HG03159 (cell line): ENCODE measurements around the gene ZAR1.
"Not testable (repeated sequence)": the region's sequence is repeated elsewhere in the genome, so short reads cannot be mapped to it uniquely, and the experiment has no call there.

Experiments
- ATAC-seq: cut with Tn5 transposase; IDR thresholded peaks from one replicate; pipeline ENCODE4 v1.9.1; 2021; ENCODE audit warnings: mild to moderate bottlenecking, moderate library complexity; ENCODE audit not compliant: unreplicated experiment

Gene ZAR1

DNA sequence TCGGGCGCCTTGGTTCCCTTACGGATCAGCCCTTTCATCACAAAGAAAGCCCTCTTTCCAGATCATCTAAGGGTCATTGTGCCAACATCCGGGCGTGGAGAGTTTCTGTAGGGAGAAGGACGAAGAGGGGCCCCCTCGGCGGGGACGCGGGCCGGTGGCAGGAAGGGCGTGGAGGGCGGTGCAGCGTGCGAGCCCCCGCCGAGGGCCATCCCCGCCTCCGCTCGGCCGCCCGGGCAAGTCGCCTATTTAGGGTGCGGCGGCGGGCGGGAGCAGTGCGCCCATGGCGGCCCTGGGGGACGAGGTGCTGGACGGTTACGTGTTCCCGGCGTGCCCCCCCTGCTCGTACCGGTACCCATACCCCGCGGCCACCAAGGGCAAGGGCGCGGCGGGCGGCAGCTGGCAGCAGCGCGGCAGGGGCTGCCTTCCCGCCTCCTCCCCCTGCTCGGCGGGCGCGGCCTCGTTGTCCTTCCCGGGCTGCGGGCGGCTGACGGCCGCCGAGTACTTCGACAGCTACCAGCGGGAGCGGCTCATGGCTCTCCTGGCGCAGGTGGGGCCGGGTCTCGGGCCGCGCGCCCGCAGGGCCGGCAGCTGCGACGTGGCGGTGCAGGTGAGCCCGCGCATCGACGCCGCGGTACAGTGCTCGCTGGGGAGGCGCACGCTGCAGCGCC is at the start of gene ZAR1:
ZAR1 (plus strand) TSS at position 241 of the 668 bp plus-strand sequence; CDS start at position 281, 40 bp downstream.
- no peak for ATAC-seq

DNA sequence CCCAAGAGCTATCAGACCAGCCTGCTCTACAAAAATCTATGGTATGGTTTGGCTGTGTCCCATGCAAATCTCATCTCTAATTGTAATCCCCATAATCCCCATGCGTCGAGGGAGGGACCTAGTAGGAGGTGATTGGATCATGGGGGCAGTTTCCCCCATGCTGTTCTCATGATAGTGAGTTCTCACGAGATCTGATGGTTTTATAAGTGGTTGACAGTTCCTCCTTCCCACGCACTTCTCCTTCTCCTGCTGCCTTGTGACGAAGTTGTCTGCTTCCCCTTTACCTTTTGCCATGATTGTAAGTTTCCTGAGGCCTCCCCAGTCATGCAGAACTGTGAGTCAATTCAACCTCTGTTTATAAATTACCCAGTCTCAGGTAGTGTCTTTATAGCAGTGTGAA is 49.1 kb upstream of the ZAR1 start:
- ATAC-seq: not testable (repeated sequence)

- ATAC-seq: no peak
Observed at GRCh38 chr4:48445704-48446103, 44.3 kb upstream of the ZAR1 start.

DNA sequence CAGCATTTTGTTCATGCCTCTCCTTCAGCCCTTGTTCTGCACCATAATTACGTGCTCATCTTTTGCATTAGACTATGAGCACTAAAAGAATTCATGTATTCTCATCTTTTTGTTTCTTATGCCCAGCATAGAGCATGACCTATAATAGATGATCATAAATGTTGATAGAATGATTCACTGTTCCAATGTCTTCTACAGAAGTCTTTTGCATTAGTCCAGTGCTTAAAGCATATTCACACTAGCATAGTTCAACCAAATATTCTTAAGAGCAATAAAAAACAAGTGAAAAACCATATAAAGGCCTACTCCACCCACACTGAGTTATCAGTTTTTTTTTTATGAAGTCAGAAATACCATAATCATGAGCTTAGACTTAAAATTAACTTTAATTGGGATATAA is 43.4 kb upstream of the ZAR1 start:
- ATAC-seq: no peak

DNA sequence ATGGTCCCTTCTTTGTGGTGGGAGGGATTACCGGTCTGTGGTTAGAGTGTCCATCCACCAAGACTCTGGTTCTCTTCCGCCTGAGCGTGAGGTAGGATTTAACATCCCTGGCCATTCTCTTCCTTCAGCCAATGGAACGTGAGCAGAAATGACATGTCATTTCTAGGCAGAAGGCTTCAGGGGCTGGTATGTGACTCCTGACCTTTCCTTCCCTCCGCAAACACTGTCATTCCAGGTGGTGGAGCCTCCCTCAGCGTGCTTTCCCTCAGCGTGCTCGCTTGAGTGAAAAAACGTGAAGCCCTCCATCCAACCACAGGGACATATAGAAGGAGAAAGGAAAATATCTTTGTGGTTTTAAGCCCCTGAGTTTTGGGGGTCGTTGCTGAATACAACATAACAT is 40.9 kb upstream of the ZAR1 start:
- ATAC-seq: no peak

GRCh38 chr4:48450740-48451139 is 39.3 kb upstream of the ZAR1 start:
- ATAC-seq: no peak

GRCh38 chr4:48451656-48452055 is 38.4 kb upstream of the ZAR1 start:
- ATAC-seq: not testable (repeated sequence)

DNA sequence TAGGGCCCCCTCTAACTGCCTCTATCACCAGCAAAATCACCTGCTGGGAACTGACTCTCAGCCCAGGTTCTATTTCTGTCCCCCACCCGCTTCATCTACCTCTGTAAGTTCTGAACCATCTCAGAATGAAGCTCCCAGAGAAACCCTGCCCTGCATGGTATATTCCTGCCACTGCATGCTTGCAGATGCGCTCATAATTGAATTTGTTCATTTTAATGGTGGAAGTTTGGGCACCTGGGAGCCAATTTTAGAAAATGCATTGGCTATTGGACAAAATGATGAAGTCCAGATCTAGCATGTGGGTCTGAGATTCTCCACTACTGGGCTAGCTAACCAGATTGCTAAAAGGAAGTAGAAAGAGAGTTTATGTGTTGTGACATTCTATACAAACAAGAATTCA is 35.5 kb upstream of the ZAR1 start:
- no peak for ATAC-seq

DNA sequence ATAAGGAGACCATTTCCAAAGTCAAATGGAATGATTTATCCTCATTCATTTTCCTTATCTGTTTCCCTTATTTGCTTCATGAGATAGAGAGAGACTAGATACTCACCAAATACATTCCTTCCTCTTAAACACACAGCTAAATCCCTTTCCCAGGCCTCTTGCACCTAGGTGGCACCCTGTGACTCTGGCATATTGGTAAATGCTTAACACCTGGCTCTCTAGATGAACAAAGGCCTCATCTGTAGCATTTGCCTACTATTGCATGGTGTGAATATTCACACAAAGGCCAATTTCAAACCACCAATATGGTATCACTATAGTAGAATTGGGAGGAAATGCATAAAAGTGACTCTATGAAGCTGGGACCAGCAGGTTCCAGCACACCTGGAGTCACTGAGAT is 29.1 kb upstream of the ZAR1 start:
- no peak for ATAC-seq

GRCh38 chr4:48462363-48462762 is 27.7 kb upstream of the ZAR1 start:
- ATAC-seq: no peak

DNA sequence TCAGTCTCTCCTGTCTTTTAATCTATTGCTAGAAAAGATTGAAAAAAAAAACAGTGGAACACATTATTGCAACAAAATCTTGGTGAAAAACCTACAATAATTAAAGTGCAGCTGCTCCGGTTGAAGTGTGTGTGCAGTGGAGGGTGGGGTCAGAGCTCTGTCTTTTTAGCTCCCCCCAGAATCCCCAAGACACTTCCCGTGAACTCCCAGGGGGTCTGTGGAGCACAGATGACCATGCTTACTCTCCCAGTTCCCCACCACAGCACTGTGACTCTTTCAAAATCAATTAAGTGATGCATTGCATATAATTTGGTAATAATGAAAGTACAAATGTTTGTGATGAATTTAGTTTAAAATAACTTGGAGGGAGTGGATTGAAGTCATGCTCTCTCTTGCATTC is 22.6 kb upstream of the ZAR1 start:
- ATAC-seq: no peak

DNA sequence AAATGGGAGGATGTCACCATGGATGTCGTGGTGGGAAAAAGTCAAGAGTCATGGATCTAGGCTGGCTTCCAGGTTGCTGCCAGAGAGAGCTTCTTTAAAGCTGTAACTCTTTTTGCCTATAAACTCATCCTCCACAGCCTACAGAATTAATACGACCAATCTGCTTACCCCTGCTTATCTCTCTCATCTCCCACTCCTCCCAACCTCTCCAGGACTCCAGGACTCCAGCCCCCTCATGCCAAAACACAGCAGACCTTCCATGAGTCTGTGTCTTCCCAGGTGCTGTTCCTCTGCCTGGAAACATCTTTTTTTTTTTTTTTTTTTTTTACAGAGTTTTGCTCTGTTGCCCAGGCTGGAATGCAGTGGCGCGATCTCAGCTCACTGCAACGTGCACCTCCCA is 22.2 kb upstream of the ZAR1 start:
- ATAC-seq: no peak

DNA sequence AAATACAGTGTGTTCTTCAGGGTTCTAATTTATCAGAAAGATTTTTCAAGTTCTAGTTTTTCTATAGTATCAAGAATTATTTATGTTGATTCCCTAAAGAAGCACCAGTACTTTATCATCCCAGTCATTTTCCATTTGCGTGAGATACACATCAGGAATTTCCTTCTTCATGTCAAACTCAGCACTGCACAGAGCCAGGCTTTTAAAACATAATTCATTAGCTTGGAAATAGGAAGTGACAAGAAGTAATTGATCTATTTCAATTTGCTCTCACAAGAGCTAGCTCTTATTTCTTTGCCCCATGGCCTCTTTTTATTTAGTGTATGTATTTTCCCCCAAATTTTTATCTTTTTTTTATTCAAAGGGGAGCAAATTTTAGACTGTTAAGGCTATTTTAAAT is 19.9 kb upstream of the ZAR1 start:
- no peak for ATAC-seq

DNA sequence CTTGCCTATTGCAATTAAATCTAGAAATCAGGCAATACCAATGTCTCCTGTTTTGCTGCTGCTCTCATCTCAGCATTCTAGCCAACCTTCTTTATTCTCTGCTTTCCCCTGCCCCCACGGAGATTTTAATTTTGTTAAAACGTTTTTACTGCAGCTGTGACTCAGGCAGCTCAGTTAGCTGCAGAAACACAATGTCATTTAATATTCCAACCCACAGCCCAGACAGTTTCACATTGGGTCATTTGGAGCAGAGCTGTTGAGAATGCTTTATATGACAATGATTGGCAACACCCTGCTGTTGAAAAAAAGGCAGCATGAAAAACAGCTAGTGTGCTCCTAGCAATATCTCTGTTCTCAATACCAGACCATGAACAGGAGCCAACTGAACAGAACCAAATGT is 19.5 kb upstream of the ZAR1 start:
- no peak for ATAC-seq

- no peak for ATAC-seq
Observed at GRCh38 chr4:48472794-48473193, 17.3 kb upstream of the ZAR1 start.

DNA sequence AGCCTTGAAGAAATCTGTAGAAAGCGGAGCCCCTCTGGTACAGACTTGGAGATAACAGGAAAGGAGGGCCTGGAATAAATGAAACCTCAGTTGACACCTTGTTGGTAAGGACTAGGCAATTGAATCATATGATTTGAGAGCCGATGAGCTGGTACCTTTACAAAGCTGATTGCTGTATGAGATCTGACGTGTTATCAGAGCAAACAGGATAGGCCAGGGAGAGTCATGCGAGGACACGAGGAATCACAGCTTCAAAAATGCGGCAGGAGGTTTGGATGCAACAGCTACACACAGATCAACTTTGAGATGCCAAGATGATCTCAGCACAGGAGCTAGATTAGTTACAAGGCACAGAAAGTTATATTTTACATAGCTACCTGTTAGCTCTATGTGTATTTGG is 14.3 kb upstream of the ZAR1 start:
- ATAC-seq: no peak

GRCh38 chr4:48478273-48478672 is 11.8 kb upstream of the ZAR1 start:
- no peak for ATAC-seq

DNA sequence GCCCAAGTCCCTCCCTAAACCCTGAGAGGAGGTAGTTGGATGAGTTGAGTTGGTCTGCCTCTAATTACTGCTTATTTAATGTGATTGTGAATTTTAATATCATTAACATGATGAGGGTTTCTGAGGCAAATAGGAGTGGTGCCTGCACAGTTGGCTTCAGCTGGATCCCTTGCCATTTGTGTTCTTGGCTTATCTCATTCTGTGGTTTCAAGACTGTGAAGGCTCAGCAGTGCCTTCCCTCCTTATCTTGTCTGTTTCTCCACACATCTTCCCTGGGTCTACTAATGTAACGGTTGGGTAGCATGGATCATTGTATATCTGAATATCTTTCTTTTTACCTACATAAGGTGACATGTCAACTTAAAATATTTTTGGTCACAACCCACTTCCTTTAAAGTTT is 8.5 kb upstream of the ZAR1 start:
- ATAC-seq: no peak

- no peak for ATAC-seq
Observed at GRCh38 chr4:48483006-48483776, 6.9 kb upstream of the ZAR1 start, which contains the start of gene SLC10A4. SLC10A4 (plus strand) TSS chr4:48483343; CDS start chr4:48483562, 219 bp downstream.

GRCh38 chr4:48483777-48484493 is 6.1 kb upstream of the ZAR1 start:
- ATAC-seq: no peak

- ATAC-seq: no peak
Observed at GRCh38 chr4:48484494-48485168, 5.4 kb upstream of the ZAR1 start.
